ENCODE data around the gene CDC42BPB. TPM values are rescaled to one million over a fixed set of nuclear protein-coding genes. Genes with fewer than 3 reads are reported as not detected.

Gene CDC42BPB
- total and polyA plus RNA-seq, 2 donors (not counting 1 experiment from before 2014, with no cell fraction given) = 44.8 to 98.3 TPM

DNA sequence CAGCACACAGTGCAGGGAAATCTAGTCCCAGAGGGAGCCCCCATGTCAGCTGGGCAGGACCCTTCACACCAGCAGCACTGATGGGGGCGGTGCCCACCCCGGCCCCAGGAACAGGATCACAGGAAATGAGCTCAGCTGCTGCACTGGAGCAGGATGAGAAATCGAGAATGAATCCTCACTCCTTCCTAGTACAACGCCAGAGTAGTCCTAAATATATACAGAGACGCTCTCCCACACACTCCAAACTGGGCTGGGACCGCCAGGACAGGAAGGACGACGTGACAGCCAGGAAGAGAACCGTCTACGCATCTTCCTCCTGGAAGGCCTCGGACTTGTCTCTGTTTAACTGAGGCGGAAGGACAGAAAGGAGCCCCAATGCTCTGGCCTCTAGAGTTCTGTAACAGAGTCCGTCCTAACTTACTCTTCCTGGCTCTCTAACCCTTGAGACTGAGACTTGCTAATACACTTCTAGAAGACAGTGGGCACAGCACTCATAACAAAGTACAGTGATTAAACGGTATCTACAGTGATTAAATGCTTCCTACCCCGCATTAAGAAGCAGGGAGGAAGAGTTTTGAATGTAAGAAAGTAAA lies 33.4 kb downstream of the CDC42BPB start:
- H3K9me3 ChIP-seq (ENCODE audit: control insufficient read depth, insufficient read depth, low read depth, low read length) = no peaks in the 10 kb centered on the region
- no peaks in the 10 kb centered on the region for H3K27me3 ChIP-seq (ENCODE audit: control insufficient read depth, insufficient read depth, low read length)
- H3K27ac ChIP-seq (ENCODE audit: insufficient read depth, low read length) = peak overlapping the region; percentile 58
- no peak for TF ChIP-seq EZH2 (IDR thresholded peaks at IDR 0.05; ENCODE audit: low read length, missing control alignments)
- TF ChIP-seq, protein P1, sequence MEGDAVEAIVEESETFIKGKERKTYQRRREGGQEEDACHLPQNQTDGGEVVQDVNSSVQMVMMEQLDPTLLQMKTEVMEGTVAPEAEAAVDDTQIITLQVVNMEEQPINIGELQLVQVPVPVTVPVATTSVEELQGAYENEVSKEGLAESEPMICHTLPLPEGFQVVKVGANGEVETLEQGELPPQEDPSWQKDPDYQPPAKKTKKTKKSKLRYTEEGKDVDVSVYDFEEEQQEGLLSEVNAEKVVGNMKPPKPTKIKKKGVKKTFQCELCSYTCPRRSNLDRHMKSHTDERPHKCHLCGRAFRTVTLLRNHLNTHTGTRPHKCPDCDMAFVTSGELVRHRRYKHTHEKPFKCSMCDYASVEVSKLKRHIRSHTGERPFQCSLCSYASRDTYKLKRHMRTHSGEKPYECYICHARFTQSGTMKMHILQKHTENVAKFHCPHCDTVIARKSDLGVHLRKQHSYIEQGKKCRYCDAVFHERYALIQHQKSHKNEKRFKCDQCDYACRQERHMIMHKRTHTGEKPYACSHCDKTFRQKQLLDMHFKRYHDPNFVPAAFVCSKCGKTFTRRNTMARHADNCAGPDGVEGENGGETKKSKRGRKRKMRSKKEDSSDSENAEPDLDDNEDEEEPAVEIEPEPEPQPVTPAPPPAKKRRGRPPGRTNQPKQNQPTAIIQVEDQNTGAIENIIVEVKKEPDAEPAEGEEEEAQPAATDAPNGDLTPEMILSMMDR (conservative IDR thresholded peaks at IDR 0.05 in 1 of 2, IDR thresholded peaks at IDR 0.05 in 1 of 2; ENCODE audit: low read depth in 1 of 2, low read length in 2 of 2) = peak in 1 of 2 donors; percentile 2
- H3K4me2 ChIP-seq (ENCODE audit: extremely low read depth, insufficient read depth, low read length) = peak overlapping the region; percentile 74
- H2AFZ ChIP-seq (ENCODE audit: low read length) = peak overlapping the region; percentile 52
- H3K4me1 ChIP-seq (ENCODE audit: control insufficient read depth, extremely low read depth, insufficient read depth, low read length) = peaks cover 8% of the 10 kb centered on the region
- no peaks in the 10 kb centered on the region for H3K36me3 ChIP-seq (ENCODE audit: control insufficient read depth, insufficient read depth, low read length)
- peak overlapping the region in 2 of 4 experiments; percentile 37 to 45 for H3K4me3 ChIP-seq (replicated peaks in 1 of 4; ENCODE audit: control extremely low read depth in 1 of 4, insufficient read depth in 1 of 4, low read depth in 3 of 4, low read length in 4 of 4)
- H3K79me2 ChIP-seq (ENCODE audit: control insufficient read depth, insufficient read depth, low read length) = peaks cover 66% of the 10 kb centered on the region
- no peak overlapping the region for H3K9ac ChIP-seq (ENCODE audit: insufficient read depth, low read length)
- DNase-seq (ENCODE audit: low read depth in 2 of 2) = peak; percentile 57 to 81
- no peaks in the 10 kb centered on the region for H4K20me1 ChIP-seq (ENCODE audit: control insufficient read depth, extremely low read depth, insufficient read depth, low read length)

DNA sequence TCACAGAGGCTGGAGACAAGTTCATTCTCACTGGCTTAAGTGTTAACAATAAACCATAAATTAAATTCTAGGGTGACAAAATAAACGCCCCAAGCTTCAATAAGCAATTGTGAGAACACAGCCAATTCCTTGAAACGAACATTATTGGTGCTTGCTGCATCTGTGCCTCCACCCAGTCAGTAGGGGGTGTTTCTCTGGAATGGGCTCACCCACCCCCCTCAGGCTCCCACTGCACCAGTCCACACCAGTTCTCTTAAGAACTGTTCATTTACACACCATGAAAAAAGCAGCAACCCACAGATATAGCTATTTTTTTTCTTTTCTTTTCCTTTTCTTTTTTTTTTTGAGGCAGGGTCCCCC lies 34.7 kb downstream of the CDC42BPB start:
- Histone ChIP-seq H2AFZ (ENCODE audit: low read length) (no peak overlapping the region), H3K79me2 (ENCODE audit: control insufficient read depth, insufficient read depth, low read length) (peaks cover 68% of the 10 kb centered on the region), H4K20me1 (ENCODE audit: control insufficient read depth, extremely low read depth, insufficient read depth, low read length) (no peaks in the 10 kb centered on the region), H3K36me3 (ENCODE audit: control insufficient read depth, insufficient read depth, low read length) (no peaks in the 10 kb centered on the region), H3K9ac (ENCODE audit: insufficient read depth, low read length) (no peak overlapping the region), H3K4me1 (ENCODE audit: control insufficient read depth, extremely low read depth, insufficient read depth, low read length) (peaks cover 8% of the 10 kb centered on the region), H3K4me2 (ENCODE audit: extremely low read depth, insufficient read depth, low read length) (peak overlapping the region; percentile 47), H3K9me3 (ENCODE audit: control insufficient read depth, insufficient read depth, low read depth, low read length) (no peaks in the 10 kb centered on the region), H3K27me3 (ENCODE audit: control insufficient read depth, insufficient read depth, low read length) (no peaks in the 10 kb centered on the region), H3K27ac (ENCODE audit: insufficient read depth, low read length) (no peak overlapping the region), H3K4me3 (replicated peaks in 1 of 4; ENCODE audit: control extremely low read depth in 1 of 4, insufficient read depth in 1 of 4, low read depth in 3 of 4, low read length in 4 of 4) (no peak overlapping the region)
- no peak for TF ChIP-seq EZH2 (IDR thresholded peaks at IDR 0.05; ENCODE audit: low read length, missing control alignments)
- TF ChIP-seq, protein P1 (conservative IDR thresholded peaks at IDR 0.05 in 1 of 2, IDR thresholded peaks at IDR 0.05 in 1 of 2; ENCODE audit: low read depth in 1 of 2, low read length in 2 of 2) = no peak
- no peak for DNase-seq (ENCODE audit: low read depth in 2 of 2)

DNA sequence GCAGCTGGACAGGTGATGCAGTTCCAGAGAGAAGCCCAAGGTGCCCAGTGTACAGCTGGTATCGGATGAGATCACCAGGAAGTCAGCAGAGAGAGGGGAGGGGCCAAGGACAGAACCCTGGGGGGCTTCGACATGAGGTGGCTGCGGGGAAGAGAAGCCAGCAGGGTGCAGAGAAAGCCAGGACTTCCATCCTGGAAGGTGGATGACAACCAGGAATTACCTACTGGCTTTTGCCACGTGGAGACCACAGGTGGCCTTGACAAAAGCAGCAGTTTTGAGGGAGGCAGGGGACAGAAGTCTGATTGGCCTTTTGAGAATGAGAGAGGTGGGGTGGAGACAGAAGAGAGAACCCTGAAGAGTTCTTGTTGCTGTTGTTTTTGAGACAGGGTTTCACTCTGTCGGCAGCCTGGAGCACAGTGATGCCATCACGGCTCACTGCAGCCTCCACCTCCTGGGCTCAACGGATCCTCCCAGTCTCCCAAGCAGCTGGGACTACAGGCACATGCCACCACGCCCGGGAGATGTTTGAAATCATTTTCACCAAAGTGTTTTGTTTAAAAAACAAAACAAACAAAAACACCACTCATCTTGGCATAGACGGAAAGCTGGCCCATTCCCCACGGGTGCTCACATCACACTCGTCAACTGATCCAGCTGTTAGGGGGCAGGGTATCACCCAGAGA lies 35.2 kb downstream of the CDC42BPB start:
- Histone ChIP-seq H3K9me3 (ENCODE audit: control insufficient read depth, insufficient read depth, low read depth, low read length) (no peaks in the 10 kb centered on the region), H3K79me2 (ENCODE audit: control insufficient read depth, insufficient read depth, low read length) (peaks cover 67% of the 10 kb centered on the region), H3K27ac (ENCODE audit: insufficient read depth, low read length) (peak overlapping the region; percentile 55), H3K4me3 (replicated peaks in 1 of 4; ENCODE audit: control extremely low read depth in 1 of 4, insufficient read depth in 1 of 4, low read depth in 3 of 4, low read length in 4 of 4) (no peak overlapping the region), H3K4me2 (ENCODE audit: extremely low read depth, insufficient read depth, low read length) (peak overlapping the region; percentile 47), H3K4me1 (ENCODE audit: control insufficient read depth, extremely low read depth, insufficient read depth, low read length) (peaks cover 8% of the 10 kb centered on the region), H3K9ac (ENCODE audit: insufficient read depth, low read length) (no peak overlapping the region), H3K27me3 (ENCODE audit: control insufficient read depth, insufficient read depth, low read length) (no peaks in the 10 kb centered on the region), H2AFZ (ENCODE audit: low read length) (no peak overlapping the region), H4K20me1 (ENCODE audit: control insufficient read depth, extremely low read depth, insufficient read depth, low read length) (no peaks in the 10 kb centered on the region), H3K36me3 (ENCODE audit: control insufficient read depth, insufficient read depth, low read length) (no peaks in the 10 kb centered on the region)
- DNase-seq (ENCODE audit: low read depth in 2 of 2) = peak in 1 of 2 donors; percentile 31
- TF ChIP-seq, protein P1 (conservative IDR thresholded peaks at IDR 0.05 in 1 of 2, IDR thresholded peaks at IDR 0.05 in 1 of 2; ENCODE audit: low read depth in 1 of 2, low read length in 2 of 2) = no peak
- TF ChIP-seq EZH2 (IDR thresholded peaks at IDR 0.05; ENCODE audit: low read length, missing control alignments) = no peak

All from fibroblast of lung (primary cell).